A204.1 (cell line): ENCODE measurements around the gene MLX.
"Not testable (repeated sequence)": the region's sequence is repeated elsewhere in the genome, so short reads cannot be mapped to it uniquely, and the experiment has no call there.

Source experiments
- FAIRE-seq: peaks from 2 replicates; lab custom pipeline; 2012; peaks lifted over from hg19 to GRCh38; lab: Jason Lieb, UNC

Gene MLX

GRCh38 chr17:42579794-42580551 is 13.1 kb downstream of the MLX start:
- no peak for FAIRE-seq

- FAIRE-seq: no peak
Observed at GRCh38 chr17:42581744-42582270, 14.9 kb downstream of the MLX start.

DNA sequence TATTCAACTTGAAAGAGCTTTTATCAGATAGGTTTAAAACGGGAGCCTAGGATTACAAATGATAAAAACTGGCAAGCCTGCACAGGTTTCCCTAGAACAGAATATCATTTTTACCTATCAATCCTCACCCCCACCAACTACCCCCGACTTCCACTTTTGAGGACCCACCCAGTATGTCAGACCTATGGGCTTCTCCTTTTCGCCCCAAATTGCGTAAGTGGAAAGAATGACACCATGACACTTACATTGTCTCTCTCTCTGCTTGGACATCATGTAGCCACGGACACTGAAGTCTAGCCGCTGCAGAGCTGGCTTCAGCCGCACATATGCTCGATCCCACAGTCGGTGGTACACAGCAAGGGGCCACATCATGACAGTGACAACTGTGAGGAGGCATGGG is 18.0 kb downstream of the MLX start:
- FAIRE-seq: no peak

GRCh38 chr17:42585353-42585752 is 18.5 kb downstream of the MLX start:
- no peak for FAIRE-seq

DNA sequence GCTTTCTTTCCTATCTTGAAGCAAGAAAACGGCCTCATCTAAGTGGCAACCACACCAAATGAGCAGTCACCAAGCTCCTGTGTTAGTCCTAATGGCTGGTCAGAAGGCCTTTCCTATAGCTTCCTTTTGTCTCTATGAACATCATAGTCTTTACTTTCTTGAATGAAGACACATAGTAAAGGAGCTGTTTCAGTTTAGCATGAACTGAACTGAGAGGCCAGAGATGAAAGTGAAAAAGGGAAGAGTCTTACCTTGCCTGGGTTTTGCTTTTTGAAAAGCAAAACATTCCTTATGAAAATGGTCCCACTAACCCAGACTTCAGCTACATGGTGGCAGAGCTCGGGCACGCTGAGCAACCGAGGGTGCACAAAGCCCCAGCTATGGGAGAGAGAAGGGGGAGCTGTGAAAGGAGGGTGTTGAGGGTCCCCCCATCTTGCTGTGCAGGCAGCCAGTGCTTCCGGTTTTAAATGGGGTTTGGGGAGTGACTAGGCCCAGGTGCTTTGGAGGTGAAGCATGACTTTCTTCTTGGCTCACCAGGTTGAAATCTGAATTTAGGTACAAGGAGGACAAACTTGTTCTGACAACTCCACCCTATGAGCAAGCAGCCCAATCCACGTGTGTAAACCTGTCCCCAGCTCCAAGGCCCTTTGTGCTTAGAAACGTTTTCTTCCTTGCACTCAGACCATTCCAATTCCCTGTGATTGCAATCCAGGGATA is 19.8 kb downstream of the MLX start:
- no peak for FAIRE-seq

GRCh38 chr17:42590886-42591285 is 24.0 kb downstream of the MLX start:
- no peak for FAIRE-seq

GRCh38 chr17:42591411-42591810 is 24.5 kb downstream of the MLX start:
- no peak for FAIRE-seq

GRCh38 chr17:42596386-42596785 is 29.5 kb downstream of the MLX start:
- no peak for FAIRE-seq

DNA sequence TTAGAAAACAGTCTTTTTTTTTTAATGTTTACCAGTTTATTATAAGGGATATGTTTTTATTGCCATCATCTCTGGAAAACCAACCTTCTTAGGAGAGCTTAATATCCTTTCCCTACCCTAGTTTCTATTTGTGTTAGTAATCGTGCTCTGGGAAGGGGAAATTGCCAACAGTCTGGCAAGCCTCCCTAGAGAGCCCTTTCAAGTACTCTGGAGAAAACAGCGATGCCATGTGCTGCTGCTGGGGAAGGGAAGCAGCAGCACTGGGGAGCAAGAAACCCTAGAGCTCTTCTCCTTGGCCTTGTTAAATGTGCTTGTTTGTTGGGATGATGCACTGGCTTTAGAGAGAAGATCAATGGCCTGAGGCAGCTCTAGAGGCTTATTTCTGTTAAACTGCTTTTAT is 32.0 kb downstream of the MLX start:
- no peak for FAIRE-seq

DNA sequence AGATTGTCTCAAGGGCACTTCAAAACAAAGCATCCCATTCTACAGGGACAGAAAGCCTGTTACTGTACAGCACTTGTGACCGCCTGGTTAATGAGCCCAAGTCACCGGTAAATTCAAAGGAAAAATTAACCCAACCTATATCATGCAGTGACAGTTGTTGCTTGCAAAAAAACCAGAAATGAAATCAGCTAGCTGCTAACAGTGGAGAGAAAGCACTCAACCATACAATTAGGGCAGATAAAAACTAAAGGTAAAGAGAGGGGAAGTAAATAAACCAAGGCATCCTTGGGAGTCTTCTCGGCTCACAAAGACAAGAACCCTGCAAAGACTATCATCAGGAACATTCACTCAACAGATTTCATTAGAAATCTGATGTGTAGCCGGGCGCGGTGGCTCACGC is 36.4 kb downstream of the MLX start:
- FAIRE-seq: no peak

- no peak for FAIRE-seq
Observed at GRCh38 chr17:42607769-42608168, 40.9 kb downstream of the MLX start.

- no peak for FAIRE-seq
Observed at GRCh38 chr17:42608305-42609181, 41.6 kb downstream of the MLX start.

- peak; percentile 93 for FAIRE-seq
Observed at GRCh38 chr17:42609182-42609813, 42.4 kb downstream of the MLX start, which contains the start of the genes RETREG3 and TUBG1. TSS of gene RETREG3 (minus strand) at chr17:42609374. CDS start at chr17:42609324, 50 bp downstream. TSS of gene TUBG1 (plus strand) at chr17:42609683. CDS start at chr17:42609738, 55 bp downstream.

GRCh38 chr17:42609814-42610801 is 43.2 kb downstream of the MLX start:
- FAIRE-seq: not testable (repeated sequence)

- no peak for FAIRE-seq
Observed at GRCh38 chr17:42612013-42612412, 45.1 kb downstream of the MLX start.

DNA sequence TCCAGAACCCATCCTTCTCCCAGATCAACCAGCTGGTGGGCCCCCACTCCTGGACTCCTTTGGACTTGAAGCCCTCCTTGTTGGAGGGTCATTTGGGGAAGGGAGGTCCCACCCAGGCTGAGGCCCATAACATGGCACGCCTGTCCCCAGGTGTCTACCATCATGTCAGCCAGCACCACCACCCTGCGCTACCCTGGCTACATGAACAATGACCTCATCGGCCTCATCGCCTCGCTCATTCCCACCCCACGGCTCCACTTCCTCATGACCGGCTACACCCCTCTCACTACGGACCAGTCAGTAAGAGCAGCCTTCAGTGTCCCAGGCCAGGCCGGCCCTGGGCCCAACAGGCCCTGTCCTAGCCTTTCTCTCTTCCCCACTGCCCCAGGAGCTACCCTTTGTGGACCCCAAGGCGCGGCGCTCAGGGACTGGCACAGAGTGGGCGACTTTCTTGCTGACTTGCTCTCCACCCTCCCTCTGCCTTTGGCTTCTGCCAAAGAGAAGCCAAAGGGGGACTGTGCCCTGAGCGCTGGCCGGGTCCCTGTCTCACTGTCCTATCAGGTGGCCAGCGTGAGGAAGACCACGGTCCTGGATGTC is 46.9 kb downstream of the MLX start:
- no peak for FAIRE-seq

DNA sequence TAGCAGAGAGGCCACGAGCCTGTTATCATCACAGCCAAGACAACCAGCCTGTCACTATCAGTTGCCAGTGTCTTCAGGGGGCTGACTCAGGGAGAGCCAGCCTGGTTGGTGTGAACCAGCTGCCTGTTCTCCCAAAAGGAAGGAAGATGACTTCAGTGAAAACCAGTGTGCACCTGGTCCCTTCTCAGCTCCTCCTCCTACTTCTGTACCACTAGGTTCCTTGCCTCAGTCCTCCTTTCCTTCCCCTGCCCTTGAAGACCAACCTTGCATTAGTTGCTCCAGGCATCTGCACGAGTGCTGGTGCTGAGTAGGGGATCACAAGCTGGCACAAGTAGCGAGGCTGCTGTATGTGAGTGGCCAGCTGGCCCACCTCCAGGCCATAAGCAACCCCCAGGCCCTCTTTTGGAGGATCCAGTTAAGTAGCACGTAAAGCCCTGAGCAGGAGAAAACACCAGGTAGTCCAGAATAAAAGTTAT is 51.1 kb downstream of the MLX start:
- no peak for FAIRE-seq

DNA sequence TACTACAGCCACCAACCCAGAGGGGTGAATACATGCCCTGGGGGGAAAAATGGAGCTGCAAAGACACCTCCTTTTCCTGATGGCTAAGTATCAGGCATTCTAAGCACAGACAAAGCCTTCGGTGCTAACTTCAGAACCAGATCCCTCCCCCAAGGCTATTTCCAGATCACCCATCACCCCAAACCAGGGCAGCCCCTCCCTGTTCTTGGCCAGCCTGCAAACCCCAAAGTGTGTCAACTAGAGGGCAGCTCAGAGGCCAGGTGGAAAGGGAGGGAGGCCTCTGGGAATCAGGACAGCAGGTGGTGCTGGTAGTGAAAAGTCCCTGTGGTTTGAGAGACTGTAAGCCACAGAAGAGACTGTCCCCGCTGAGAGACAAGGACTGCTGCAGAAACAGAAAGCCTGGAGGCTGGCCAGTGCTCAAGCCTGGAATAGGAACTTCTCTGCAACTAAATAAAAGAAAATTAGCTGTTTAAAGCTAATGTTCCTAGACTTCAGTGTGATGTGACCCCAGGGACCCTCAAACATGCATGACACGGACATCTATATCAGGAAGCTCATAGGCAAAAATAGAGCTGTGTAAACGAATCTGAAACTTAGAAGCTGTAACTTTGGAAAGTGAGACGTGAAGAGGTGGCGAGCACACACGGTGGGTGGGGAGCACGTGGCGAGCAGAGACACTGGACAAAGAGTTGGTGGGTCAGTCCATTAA is 51.7 kb downstream of the MLX start:
- no peak for FAIRE-seq

DNA sequence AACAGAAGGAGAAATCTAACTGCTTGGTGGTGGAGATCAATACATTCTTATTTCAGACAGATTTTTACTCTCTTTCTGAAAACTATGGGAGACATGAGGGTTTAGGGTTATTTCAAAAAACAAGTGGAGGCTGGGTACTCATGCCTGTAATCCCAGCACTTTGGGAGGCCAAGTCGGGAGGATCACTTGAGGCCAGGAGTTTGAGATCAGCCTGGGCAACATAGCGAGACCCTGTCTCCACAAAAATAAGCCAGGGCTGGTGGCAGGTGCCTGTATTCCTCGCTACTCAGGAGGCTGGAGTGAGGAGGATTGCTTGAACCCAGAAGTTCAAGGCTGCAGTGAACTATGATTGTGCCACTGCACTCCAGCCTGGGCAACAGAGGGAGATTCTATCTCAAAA is 55.1 kb downstream of the MLX start:
- FAIRE-seq: not testable (repeated sequence)
